ENCODE data around the gene TLR3. TPM values are rescaled to one million over a fixed set of nuclear protein-coding genes. Genes with fewer than 3 reads are reported as not detected.

Gene TLR3
- total and polyA plus RNA-seq, 10 of the 15 experiments (the other 5 are each of a cell fraction or from before 2014, with no cell fraction given) = under 0.01 to 0.05 (median 0.03) TPM; not detected in 7

DNA sequence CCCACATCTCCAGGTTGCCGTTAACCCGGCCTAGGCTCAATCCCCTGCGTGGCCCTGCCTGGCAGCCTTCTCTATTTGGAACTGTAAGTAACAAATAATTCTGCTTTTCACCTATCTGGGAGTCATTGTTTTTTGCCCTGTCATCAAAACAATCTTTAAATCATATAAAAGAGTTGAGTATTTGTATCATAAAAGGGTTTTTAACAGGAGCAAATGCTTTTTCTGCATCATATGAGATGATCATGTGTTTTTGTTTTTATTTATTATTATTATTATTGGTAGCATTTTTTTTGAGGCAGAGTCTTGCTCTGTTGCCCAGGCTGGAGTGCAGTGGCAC is 10.0 kb upstream of the TLR3 start:
- ATAC-seq (no peak), FAIRE-seq (no peak), DNase-seq (ENCODE audit: low read depth, low spot score) (no peak)
- CTCF ChIA-PET = interaction anchor here (0.6 kb wide), 1 partner anchor 19 kb away, joined by 3 read pairs; no protein-coding TSS in a partner anchor
- no peaks in the 10 kb centered on the region; the same call in 1 of the 2 replicates for H3K4me1 ChIP-seq (ENCODE audit: control insufficient read depth, insufficient read depth, low read length)
- no peaks in the 10 kb centered on the region for H3K27me3 ChIP-seq (replicated peaks in 1 of 2; ENCODE audit: control insufficient read depth in 2 of 2, insufficient read depth in 2 of 2, low read length in 1 of 2)
- no peak overlapping the region for H3K9ac ChIP-seq (ENCODE audit: control insufficient read depth, insufficient read depth, low read length)
- 18% methylated on average over 3 of the region's 3 CpGs for WGBS (ENCODE audit: insufficient coverage, insufficient replicate concordance, low lambda C conversion rate, missing lambda C conversion rate)
- POLR2A ChIA-PET = no interaction called here
- BruUV-seq (replicated peaks) = no TSS peak
- SMC1A ChIA-PET (ENCODE audit: uncharacterized antibody, unreplicated experiment) = no interaction called here
- H3K27ac ChIP-seq (ENCODE audit: control insufficient read depth, insufficient read depth) = no peak overlapping the region
- no peak overlapping the region for H3K4me2 ChIP-seq (ENCODE audit: control insufficient read depth, insufficient read depth)
- in situ Hi-C loops (cut with MboI) = no loop called here
- no peak overlapping the region for H3K4me3 ChIP-seq
- no peak overlapping the region for H2AFZ ChIP-seq (ENCODE audit: control insufficient read depth, low read depth, low read length)
- H3K36me3 ChIP-seq (ENCODE audit: control insufficient read depth in 2 of 2, insufficient read depth in 2 of 2, low read length in 1 of 2) = no peaks in the 10 kb centered on the region
- H4K20me1 ChIP-seq (ENCODE audit: control insufficient read depth, insufficient read depth) = no peaks in the 10 kb centered on the region
- no peaks in the 10 kb centered on the region for H3K9me3 ChIP-seq (replicated peaks; ENCODE audit: control insufficient read depth, insufficient read depth, low read length)
- H3K79me2 ChIP-seq (ENCODE audit: control insufficient read depth, insufficient read depth, low read length) = no peaks in the 10 kb centered on the region
- intact Hi-C loops (cut with micrococcal nuclease; ENCODE audit: unreplicated experiment) = no loop called here
- RAD21 ChIA-PET (ENCODE audit: unreplicated experiment) = no interaction called here
- TF ChIP-seq FOXM1 (IDR thresholded peaks at IDR 0.05; ENCODE audit: low read depth, low read length) (no peak), MEF2B (IDR thresholded peaks at IDR 0.05; ENCODE audit: partially characterized antibody, poor library complexity, severe bottlenecking) (no peak), GABPA (IDR thresholded peaks at IDR 0.05; ENCODE audit: low read depth) (no peak), SKIL (IDR thresholded peaks at IDR 0.05; ENCODE audit: low read depth, poor library complexity, severe bottlenecking) (no peak), MTA3 (IDR thresholded peaks at IDR 0.05; ENCODE audit: borderline replicate concordance, low read length) (no peak), SREBF1 (IDR thresholded peaks at IDR 0.05; ENCODE audit: low read length) (no peak), RAD51 (IDR thresholded peaks at IDR 0.05) (no peak), ZNF274 (IDR thresholded peaks at IDR 0.05; ENCODE audit: insufficient read depth, insufficient read length) (no peak), ATF2 (IDR thresholded peaks at IDR 0.05; ENCODE audit: low read length) (no peak), E4F1 (IDR thresholded peaks at IDR 0.05; ENCODE audit: borderline replicate concordance, partially characterized antibody) (no peak), PML (IDR thresholded peaks at IDR 0.05; ENCODE audit: low read length) (no peak), LARP7 (IDR thresholded peaks at IDR 0.05) (no peak), EZH2 (IDR thresholded peaks at IDR 0.05; ENCODE audit: borderline replicate concordance, control insufficient read depth, low read depth, low read length) (no peak), SUZ12 (IDR thresholded peaks at IDR 0.05; ENCODE audit: unreplicated experiment) (no peak), IRF4 (IDR thresholded peaks at IDR 0.05; ENCODE audit: low read depth, low read length) (no peak), IKZF2 (IDR thresholded peaks at IDR 0.05) (no peak), FOXK2 (IDR thresholded peaks at IDR 0.05) (no peak), CBFB (IDR thresholded peaks at IDR 0.05; ENCODE audit: low read depth) (no peak)
